Stimulated activated CD8-positive, alpha-beta memory T cell treated with anti-CD3 and anti-CD28 coated beads, Interleukin-15, amount 100 ng/mL, for 1 hour (primary cell): ENCODE measurements around the gene TAL2.
"Not testable (repeated sequence)": the region's sequence is repeated elsewhere in the genome, so short reads cannot be mapped to it uniquely, and the experiment has no call there.

ENCODE experiments used
- DNase-seq: peaks from one replicate; pipeline ENCODE4 v3.0.0-alpha.2; 2020; ENCODE audit warnings: low read depth

The TAL2 gene

GRCh38 chr9:105676351-105676923 lies 14.2 kb downstream of the TAL2 start:
- DNase-seq: no peak

- no peak for DNase-seq
Observed at GRCh38 chr9:105678163-105678562, 15.9 kb downstream of the TAL2 start.

- DNase-seq: no peak
Observed at GRCh38 chr9:105678781-105679180, 16.5 kb downstream of the TAL2 start.

- no peak for DNase-seq
Observed at GRCh38 chr9:105679257-105680022, 17.2 kb downstream of the TAL2 start.

GRCh38 chr9:105681313-105681712 lies 19.1 kb downstream of the TAL2 start:
- DNase-seq: no peak

- DNase-seq: no peak
Observed at GRCh38 chr9:105681724-105682123, 19.5 kb downstream of the TAL2 start.

GRCh38 chr9:105683688-105684275 lies 21.5 kb downstream of the TAL2 start:
- no peak for DNase-seq

GRCh38 chr9:105686936-105687335 lies 24.7 kb downstream of the TAL2 start:
- DNase-seq: no peak

- DNase-seq: no peak
Observed at GRCh38 chr9:105690742-105691141, 28.5 kb downstream of the TAL2 start.

GRCh38 chr9:105693435-105694189 lies 31.4 kb downstream of the TAL2 start:
- no peak for DNase-seq

GRCh38 chr9:105694190-105694847 lies 32.1 kb downstream of the TAL2 start, which contains the start of gene TMEM38B:
TSS of gene TMEM38B (plus strand) at chr9:105694541. CDS start at chr9:105694661, 120 bp downstream.
- DNase-seq: peak; percentile 41

GRCh38 chr9:105694848-105695581 lies 32.8 kb downstream of the TAL2 start:
- DNase-seq: no peak

- DNase-seq: no peak
Observed at GRCh38 chr9:105696219-105696793, 34.0 kb downstream of the TAL2 start.

- DNase-seq: no peak
Observed at GRCh38 chr9:105697871-105698270, 35.6 kb downstream of the TAL2 start.

- no peak for DNase-seq
Observed at GRCh38 chr9:105698348-105698870, 36.2 kb downstream of the TAL2 start.

GRCh38 chr9:105700668-105701067 lies 38.4 kb downstream of the TAL2 start:
- no peak for DNase-seq

- no peak for DNase-seq
Observed at GRCh38 chr9:105701145-105701544, 38.9 kb downstream of the TAL2 start.

- no peak for DNase-seq
Observed at GRCh38 chr9:105702207-105702606, 40.0 kb downstream of the TAL2 start.

GRCh38 chr9:105703638-105704037 lies 41.4 kb downstream of the TAL2 start:
- not testable (repeated sequence) for DNase-seq

- no peak for DNase-seq
Observed at GRCh38 chr9:105706156-105706555, 43.9 kb downstream of the TAL2 start.

GRCh38 chr9:105708405-105708804 lies 46.1 kb downstream of the TAL2 start:
- no peak for DNase-seq
